ENCODE results near the gene PROZ. TPM values are rescaled to one million over a fixed set of nuclear protein-coding genes. Genes with fewer than 3 reads are reported as not detected.

The PROZ gene
- total and polyA plus RNA-seq, 2 of the 13 experiments (the other 11 are each of a cell fraction or from before 2014, with no cell fraction given), result 5.6 to 22.5 TPM

GRCh38 chr13:113152984-113153809 is 5.3 kb upstream of the PROZ start (continued):
- TF ChIP-seq ZBTB46 (CRISPR knock-in tag; IDR thresholded peaks at IDR 0.05; ENCODE audit: borderline replicate concordance), result 0 out of 2 replicates have a peak, but pooled peaks have one; percentile 29
- TF ChIP-seq ZNF775 (CRISPR knock-in tag; IDR thresholded peaks at IDR 0.05; ENCODE audit: borderline replicate concordance), result peak; percentile 23; the same call in 1 of the 2 replicates
- 0 out of 2 replicates have a peak, but pooled peaks have one; percentile 36 for TF ChIP-seq ZNF576 (CRISPR knock-in tag; IDR thresholded peaks at IDR 0.05)
- TF ChIP-seq ZNF605 (CRISPR knock-in tag; IDR thresholded peaks at IDR 0.05), result peak; percentile 64
- no peak; the same call in 1 of the 2 replicates for TF ChIP-seq ZNF275 (CRISPR knock-in tag; IDR thresholded peaks at IDR 0.05; ENCODE audit: borderline replicate concordance)
- peak; percentile 34; the same call in 1 of the 2 replicates for TF ChIP-seq ARID5B (CRISPR knock-in tag; IDR thresholded peaks at IDR 0.05)
- no peak for TF ChIP-seq GRHL1 (CRISPR knock-in tag; conservative IDR thresholded peaks at IDR 0.05)
- 0 out of 2 replicates have a peak, but pooled peaks have one; percentile 21 for TF ChIP-seq ZNF766 (CRISPR knock-in tag; IDR thresholded peaks at IDR 0.05; ENCODE audit: borderline replicate concordance)
- peak; percentile 83 for TF ChIP-seq ZC3H13 (CRISPR knock-in tag; IDR thresholded peaks at IDR 0.05)
- TF ChIP-seq SP4 (CRISPR knock-in tag; IDR thresholded peaks at IDR 0.05), result 0 out of 2 replicates have a peak, but pooled peaks have one; percentile 18
- TF ChIP-seq POGZ (CRISPR knock-in tag; IDR thresholded peaks at IDR 0.05), result peak; percentile 18; the same call in 1 of the 2 replicates
- no peak; the same call in 1 of the 2 replicates for TF ChIP-seq NAIF1 (CRISPR knock-in tag; IDR thresholded peaks at IDR 0.05; ENCODE audit: borderline replicate concordance)
- TF ChIP-seq GZF1 (CRISPR knock-in tag; IDR thresholded peaks at IDR 0.05), result peak; percentile 83
- no peak; the same call in 1 of the 2 replicates for TF ChIP-seq NR2C2 (CRISPR knock-in tag; IDR thresholded peaks at IDR 0.05; ENCODE audit: borderline replicate concordance)

Measured in HepG2 (cell line).